Activated gamma-delta T cell (primary cell): ENCODE data around the gene NOL4.
"Not testable (repeated sequence)": the region's sequence is repeated elsewhere in the genome, so short reads cannot be mapped to it uniquely, and the experiment has no call there.

ENCODE experiments used
- DNase-seq: peaks from one replicate; lab custom pipeline; 2025; lab: John Stamatoyannopoulos, UW
- total RNA-seq, 2 donors: gene quantifications; one replicate each; lab custom pipeline; 2026; lab: John Stamatoyannopoulos, UW

NOL4 gene
- total RNA-seq, result 0 to 0.04 reads per million in 2 donors

GRCh38 chr18:34224423-34225217 lies at the start of gene NOL4:
Gene NOL4, minus strand, starts transcription at chr18:34224913. Its CDS starts 1,660 bp downstream, at chr18:34223253.
- no peak for DNase-seq

- not testable (repeated sequence) for DNase-seq
These were observed 41.3 kb upstream of the NOL4 start for GRCh38 chr18:34266029-34266428.

- no peak for DNase-seq
These were observed 37.4 kb upstream of the NOL4 start for GRCh38 chr18:34261865-34262780.

GRCh38 chr18:34258176-34258575 lies 33.5 kb upstream of the NOL4 start:
- no peak for DNase-seq

- no peak for DNase-seq
These were observed 27.2 kb upstream of the NOL4 start for GRCh38 chr18:34251919-34252318.

DNA sequence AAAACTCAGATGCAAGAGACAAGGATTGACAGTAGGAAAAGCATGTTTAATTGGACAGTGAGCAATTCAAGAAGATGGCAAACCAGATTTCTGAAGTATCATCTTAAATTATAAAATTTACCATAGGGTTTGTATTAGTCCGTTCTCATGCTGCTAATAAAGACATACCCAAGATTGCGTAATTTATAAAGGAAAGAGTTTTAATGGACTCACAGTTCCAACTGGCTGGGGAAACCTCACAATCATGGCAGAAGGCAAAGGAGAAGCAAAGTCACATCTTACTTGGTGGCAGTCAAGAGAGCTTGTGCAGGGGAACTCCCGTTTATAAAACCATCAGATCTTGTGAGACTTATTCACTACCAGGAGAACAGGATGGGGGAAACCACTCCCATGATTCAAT lies 24.0 kb upstream of the NOL4 start:
- no peak for DNase-seq

DNA sequence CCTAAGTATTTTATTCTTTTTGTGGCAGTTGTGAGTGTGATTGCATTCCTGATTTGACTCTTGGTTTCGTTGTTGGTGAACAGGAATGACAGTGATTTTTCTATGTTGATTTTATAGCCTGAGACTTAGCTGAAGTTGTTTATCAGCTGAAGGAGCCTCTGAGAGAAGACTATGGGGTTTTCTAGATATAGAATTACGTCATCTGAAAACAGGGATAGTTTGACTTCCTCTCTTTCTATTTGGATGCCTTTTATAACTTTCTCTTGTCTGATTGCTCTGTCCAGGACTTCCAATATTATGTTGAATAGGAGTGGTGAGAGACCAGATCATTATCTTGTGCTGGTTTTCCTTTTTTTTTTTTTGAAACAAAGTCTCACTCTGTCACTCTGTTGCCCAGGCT lies 18.0 kb upstream of the NOL4 start:
- no peak for DNase-seq

GRCh38 chr18:34233781-34234388 lies 9.2 kb upstream of the NOL4 start:
- DNase-seq, result not testable (repeated sequence)

GRCh38 chr18:34225218-34225553 lies 473 bp upstream of the NOL4 start:
- DNase-seq, result no peak

GRCh38 chr18:34223893-34224422 lies 755 bp downstream of the NOL4 start:
- DNase-seq, result no peak

- no peak for DNase-seq
These were observed 1.4 kb downstream of the NOL4 start for GRCh38 chr18:34223164-34223892.

- no peak for DNase-seq
These were observed 2.2 kb downstream of the NOL4 start for GRCh38 chr18:34222307-34223163.

DNA sequence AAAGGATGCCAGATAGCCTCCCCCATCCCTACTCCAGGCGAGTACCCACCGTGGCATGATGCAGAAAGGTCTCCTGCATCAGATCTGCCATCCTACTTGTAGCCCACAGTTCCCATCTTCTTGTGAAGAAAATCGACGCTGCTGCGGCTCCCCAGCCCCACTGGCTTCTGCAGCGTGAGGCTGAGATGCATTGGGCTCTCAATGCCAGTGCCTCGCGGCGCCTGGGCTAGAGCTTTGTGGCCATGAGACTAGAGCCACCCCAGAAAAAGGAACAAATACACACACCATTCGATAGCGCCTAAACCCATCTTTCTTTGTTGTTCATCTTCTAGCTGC lies 2.8 kb downstream of the NOL4 start:
- no peak for DNase-seq

GRCh38 chr18:34220081-34220815 lies 4.5 kb downstream of the NOL4 start:
- no peak for DNase-seq

- DNase-seq, result no peak
These were observed 5.1 kb downstream of the NOL4 start for GRCh38 chr18:34219651-34220050.

GRCh38 chr18:34212511-34212910 lies 12.2 kb downstream of the NOL4 start:
- DNase-seq, result no peak

DNA sequence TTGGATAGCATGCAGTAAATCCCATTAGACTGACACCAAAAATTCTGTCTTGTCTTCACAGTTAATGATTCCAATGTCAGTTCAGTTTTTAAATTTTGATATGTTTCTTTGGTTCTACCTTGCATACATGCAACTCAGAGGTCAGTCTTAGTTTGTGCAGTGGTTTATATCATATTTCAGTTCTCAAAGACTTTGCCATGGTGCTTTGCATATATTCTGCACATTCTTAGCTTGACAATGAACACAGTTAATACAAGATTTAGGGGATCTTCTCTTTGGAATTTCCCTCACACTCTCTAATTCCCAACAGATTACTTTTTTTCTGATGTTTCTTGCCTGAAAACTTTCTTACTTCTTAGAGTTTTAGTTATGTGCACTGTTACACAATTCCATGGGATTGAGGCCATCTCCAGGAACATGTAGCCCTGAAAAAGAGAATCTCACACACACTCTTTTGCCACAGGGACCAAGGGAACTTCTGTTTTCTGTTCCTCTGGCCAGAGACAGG lies 17.3 kb downstream of the NOL4 start:
- DNase-seq, result no peak

- no peak for DNase-seq
These were observed 20.8 kb downstream of the NOL4 start for GRCh38 chr18:34203866-34204265.

DNA sequence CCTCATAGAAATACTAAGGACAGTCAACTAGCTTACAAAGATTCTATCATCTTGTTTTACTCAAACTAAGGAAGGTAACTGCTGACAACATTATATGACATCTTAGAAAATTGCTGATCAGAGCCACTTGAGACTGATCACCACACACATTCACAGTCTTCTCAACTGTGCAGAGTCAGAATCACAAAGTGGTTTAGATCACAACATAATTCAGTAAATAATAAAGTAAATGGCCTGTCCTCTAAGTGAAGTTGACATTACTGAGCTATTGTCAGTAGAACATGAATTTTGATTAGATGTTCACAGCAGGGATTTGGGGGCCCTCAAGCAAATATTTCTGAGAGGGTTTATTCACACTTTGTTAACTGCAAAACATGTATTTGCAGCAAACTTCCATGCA lies 28.5 kb downstream of the NOL4 start:
- DNase-seq, result no peak

DNA sequence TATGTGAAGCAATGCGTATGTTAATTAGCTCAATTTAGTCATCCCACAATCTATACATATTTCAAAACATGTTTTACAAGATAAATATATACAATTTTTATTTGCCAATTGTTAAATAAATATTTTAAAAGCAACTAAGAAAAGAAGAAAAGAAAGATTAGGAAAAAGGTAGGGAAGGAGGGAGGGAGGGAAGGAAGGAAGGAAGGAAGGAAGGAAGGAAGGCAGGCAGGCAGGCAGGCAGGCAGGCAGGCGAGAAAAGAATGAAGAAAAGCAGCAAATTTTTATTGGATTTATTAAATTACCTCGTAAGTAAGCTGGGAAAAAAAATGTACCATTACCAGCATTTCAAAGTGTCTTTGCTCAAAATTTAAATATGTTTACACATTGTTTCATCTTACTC lies 30.5 kb downstream of the NOL4 start:
- DNase-seq, result no peak
